CD4-positive, alpha-beta T cell treated with Interleukin-4 for 4 hours (primary cell): ENCODE results near the gene ZC3H13.

Experiments
- DNase-seq: peaks from one replicate; pipeline ENCODE4 v3.0.0-alpha.2; 2020

The ZC3H13 gene

GRCh38 chr13:46062185-46062584 lies 9.6 kb upstream of the ZC3H13 start:
- DNase-seq = no peak

- no peak for DNase-seq
Observed at GRCh38 chr13:46059405-46059804, 6.9 kb upstream of the ZC3H13 start.

- DNase-seq = no peak
Observed at GRCh38 chr13:46058268-46058667, 5.7 kb upstream of the ZC3H13 start.

GRCh38 chr13:46057256-46058015 lies 4.9 kb upstream of the ZC3H13 start:
- DNase-seq = no peak

GRCh38 chr13:46053162-46054012 lies 841 bp upstream of the ZC3H13 start:
- no peak for DNase-seq

GRCh38 chr13:46051968-46052318 lies 603 bp downstream of the ZC3H13 start:
- no peak for DNase-seq

GRCh38 chr13:46050771-46051170 lies 1.8 kb downstream of the ZC3H13 start:
- DNase-seq = no peak

GRCh38 chr13:46045424-46045823 lies 7.1 kb downstream of the ZC3H13 start:
- DNase-seq = no peak

GRCh38 chr13:46043647-46044046 lies 8.9 kb downstream of the ZC3H13 start:
- DNase-seq = no peak

GRCh38 chr13:46041419-46041839 lies 11.1 kb downstream of the ZC3H13 start:
- no peak for DNase-seq

GRCh38 chr13:46040763-46041162 lies 11.8 kb downstream of the ZC3H13 start:
- no peak for DNase-seq

- DNase-seq = no peak
Observed at GRCh38 chr13:46039411-46040182, 12.9 kb downstream of the ZC3H13 start.

GRCh38 chr13:46038296-46038695 lies 14.2 kb downstream of the ZC3H13 start:
- no peak for DNase-seq

- DNase-seq = no peak
Observed at GRCh38 chr13:46035066-46035465, 17.5 kb downstream of the ZC3H13 start.

- no peak for DNase-seq
Observed at GRCh38 chr13:46032341-46032740, 20.2 kb downstream of the ZC3H13 start.

GRCh38 chr13:46031581-46032263 lies 20.8 kb downstream of the ZC3H13 start:
- no peak for DNase-seq

GRCh38 chr13:46025157-46025556 lies 27.4 kb downstream of the ZC3H13 start:
- DNase-seq = no peak

- no peak for DNase-seq
Observed at GRCh38 chr13:46022481-46022880, 30.1 kb downstream of the ZC3H13 start.

GRCh38 chr13:46016216-46016615 lies 36.3 kb downstream of the ZC3H13 start:
- DNase-seq = no peak

GRCh38 chr13:46015366-46015765 lies 37.2 kb downstream of the ZC3H13 start:
- no peak for DNase-seq

- no peak for DNase-seq
Observed at GRCh38 chr13:46012404-46012803, 40.1 kb downstream of the ZC3H13 start.

- DNase-seq = no peak
Observed at GRCh38 chr13:46010148-46010547, 42.4 kb downstream of the ZC3H13 start.

GRCh38 chr13:46008631-46009030 lies 43.9 kb downstream of the ZC3H13 start:
- no peak for DNase-seq
